Activated naive CD4-positive, alpha-beta T cell treated with anti-CD3 and anti-CD28 coated beads, Interleukin-2, amount 50 U/mL, for 16 hours (primary cell): ENCODE results near the gene GULP1.

Experiments used
- DNase-seq: peaks from one replicate; pipeline ENCODE4 v3.0.0-alpha.2; 2020

The GULP1 gene

GRCh38 chr2:188381614-188382013 lies 89.9 kb downstream of the GULP1 start:
- no peak for DNase-seq

DNA sequence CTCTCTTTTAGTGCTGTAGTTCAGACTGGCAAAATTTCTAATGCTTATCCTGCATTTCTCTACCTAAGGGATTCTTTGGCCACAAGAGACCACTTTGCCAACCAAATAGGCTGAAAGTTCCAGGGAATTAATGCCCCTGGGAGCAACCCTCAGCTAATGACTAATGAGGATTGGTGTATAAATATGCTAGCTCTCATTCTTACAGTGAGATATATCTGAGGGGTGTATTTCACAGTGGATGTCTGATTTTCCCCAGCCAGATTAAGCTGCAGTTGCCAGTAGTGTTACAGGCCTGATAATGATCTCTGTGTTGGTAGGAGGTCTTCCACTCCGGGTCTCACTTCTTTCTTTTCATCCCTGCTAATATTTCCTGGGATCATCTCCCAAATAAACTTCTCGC lies 90.4 kb downstream of the GULP1 start:
- DNase-seq, result no peak

DNA sequence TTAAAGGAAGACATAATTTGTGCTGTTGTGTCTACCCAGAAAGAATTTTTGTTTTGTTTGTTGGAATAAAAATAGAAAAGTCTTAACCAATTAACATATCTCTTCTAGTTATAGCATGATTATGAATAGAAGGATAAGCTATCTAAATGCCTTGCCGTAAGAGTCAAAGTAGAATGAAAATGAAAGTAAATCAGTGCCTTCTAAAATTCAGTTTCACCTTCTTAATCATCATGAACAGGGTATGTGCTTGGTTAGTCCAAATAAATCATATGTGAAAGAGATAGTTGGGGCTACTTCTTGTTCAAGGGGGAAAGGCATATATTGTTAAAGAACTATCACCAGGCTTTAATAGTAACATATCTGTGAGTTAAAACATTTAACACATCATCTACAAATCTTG lies 91.5 kb downstream of the GULP1 start:
- no peak for DNase-seq

- DNase-seq, result no peak
Measured at GRCh38 chr2:188385857-188386256, 94.2 kb downstream of the GULP1 start.

DNA sequence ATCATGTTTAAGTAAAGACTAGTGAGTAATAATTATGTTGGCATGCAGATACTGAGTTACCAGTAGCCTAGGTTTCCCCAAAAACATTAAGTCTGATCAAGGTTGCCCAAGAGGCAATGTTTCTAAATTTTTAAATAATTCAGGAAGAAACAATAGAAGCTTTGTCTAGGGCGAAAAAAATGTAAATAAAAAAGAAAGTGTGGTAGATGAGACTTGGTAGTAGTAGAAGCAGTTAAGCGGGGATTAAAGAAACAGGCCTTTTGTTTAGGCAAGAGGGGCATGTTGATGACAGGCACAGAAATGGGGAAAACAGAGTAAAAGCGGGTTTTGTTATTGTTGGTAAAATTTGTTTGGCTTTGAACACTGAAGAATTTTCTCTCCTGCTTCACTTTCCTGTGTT lies 97.2 kb downstream of the GULP1 start:
- no peak for DNase-seq

DNA sequence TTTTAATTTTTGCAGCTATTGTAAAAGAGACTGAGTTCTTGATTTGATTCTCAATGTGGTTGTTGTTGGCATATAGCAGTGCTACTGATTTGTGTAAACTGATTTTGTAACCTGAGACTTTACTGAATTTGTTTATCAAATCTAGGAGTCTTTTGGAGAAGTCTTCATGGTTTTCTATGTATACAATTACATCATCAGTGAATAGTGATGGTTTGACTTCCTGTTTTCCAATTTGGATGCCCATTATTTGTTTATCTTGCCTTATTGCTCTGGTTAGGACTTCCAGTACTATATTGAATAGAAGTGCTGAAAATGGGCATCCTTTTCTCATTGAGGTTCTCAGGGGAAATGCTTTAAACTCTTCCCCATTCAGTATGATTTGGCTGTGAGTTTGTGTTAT lies 99.7 kb downstream of the GULP1 start:
- no peak for DNase-seq

- DNase-seq, result no peak
Measured at GRCh38 chr2:188394931-188395472, 103.3 kb downstream of the GULP1 start.

DNA sequence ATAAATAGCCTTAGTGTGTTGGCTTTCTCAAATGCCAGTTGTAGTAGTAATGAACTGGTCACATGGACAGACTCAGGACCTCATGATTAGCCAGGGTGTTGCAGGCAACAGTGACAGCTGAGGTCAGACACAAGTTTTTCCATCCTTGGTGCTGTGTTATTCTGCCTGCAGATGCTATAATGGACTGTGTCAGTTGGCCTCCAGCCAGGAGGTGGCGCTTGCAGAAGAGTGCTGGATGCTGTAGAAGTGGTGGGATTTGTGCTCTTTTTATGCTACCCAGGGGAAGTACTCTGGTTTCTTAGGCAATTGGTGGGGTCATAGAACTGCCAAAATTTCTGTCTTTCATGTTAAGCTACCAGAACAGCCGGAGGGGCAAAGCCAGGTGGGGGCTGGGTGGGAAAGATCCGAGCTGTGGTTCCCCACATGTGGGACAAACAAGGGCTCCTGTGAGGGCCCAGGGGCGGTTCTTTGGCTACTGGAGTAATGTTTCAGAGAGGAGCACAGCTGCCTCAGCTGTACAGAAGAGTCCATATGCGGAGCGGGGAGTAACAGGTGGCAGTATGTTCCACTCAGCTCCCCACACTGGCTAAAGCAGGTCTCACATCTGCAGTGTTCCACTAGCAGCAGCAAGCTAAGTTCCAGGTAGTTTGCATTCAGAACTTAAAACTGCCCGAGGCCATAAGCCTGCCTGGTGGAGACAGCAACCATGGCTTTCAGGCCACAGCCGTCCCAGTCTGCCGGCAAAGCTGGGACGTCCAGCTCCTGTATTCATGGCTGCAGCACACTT lies 104.4 kb downstream of the GULP1 start:
- no peak for DNase-seq

DNA sequence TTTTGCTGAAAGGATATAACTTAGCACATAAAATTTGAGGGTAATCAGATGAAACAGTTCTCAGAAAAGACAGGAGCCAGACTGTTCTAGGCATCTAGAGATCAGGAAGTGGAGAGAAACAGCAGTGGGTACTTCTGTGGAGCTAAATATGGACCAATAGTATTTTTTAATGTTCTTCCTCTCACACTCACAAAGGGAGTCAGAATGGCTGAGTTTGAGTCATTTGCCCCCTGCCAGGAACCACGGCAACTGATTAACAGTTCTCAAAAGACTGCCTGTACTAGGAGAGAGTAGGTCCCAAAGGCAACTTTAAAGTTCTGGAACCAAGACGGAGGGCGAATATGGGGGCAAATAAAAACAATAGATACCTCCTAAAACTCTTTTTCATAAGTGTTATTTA lies 107.5 kb downstream of the GULP1 start:
- DNase-seq, result no peak

- DNase-seq, result no peak
Measured at GRCh38 chr2:188403676-188404075, 112.0 kb downstream of the GULP1 start.

DNA sequence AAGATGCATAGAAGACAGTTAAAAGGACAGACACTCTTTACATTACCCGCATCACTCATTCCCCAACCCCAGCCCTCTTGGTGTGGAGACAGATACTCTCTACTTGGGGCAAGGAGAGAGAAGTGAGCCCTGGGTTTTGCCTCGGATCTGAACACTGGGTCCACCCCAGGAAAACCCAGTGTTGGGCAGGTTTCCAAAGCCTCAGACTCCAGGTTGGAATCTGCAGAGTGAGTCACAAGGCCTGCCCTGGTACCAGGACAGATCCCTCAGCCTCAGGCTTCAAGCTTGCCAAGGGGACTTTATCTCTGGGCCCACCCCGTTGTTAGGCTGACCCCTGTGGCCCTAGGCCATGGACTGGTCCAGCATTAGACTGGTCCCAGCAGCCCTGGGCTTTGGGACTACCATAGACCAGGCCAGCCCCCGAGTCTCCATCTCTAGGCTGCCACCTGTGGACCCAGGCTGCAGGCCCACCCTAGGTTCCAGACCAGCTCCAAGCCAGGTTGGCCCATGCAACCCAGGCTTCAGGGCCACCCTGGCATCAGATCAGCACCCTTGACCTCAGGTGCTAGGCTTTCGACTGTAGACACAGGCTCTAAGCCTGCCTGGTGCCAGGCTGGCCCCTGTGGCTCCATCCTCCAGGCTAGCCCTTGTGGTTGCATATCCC lies 112.8 kb downstream of the GULP1 start:
- DNase-seq, result no peak

- DNase-seq, result no peak
Measured at GRCh38 chr2:188406414-188406813, 114.7 kb downstream of the GULP1 start.

DNA sequence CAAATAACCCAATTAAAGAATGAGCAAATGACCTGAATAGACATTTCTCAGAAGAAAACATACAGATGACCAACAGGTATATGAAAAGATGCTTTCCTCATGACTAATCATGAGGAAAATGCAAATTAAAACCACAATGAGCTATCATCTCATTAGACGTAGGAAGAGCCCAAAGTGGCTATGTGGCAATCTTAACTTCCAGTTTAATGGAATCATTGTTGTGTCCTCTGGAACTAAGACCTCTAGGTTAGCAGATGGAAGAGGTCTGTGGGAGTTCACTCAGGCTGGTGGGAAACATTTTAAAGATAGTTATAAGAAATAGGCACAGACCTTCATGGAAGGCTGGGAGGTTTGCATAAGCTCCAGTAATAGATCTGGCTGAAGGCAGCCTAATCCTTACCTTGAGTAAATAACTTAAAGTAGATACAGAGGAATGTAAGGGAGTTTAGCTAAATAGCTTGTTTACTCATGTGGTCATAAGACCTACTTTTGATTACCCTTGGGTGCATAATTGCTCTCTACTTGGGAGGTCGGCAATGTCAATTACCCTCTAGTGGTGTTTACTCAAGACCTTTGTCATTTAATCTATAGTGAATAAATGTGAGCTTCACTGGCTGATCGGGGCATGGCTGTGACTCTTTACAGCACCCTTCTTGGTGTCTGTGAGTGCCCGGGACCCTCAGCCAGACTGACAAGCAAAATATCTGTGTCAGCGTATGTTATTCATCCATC lies 119.0 kb downstream of the GULP1 start:
- DNase-seq, result no peak

GRCh38 chr2:188412190-188412589 lies 120.5 kb downstream of the GULP1 start:
- DNase-seq, result no peak

DNA sequence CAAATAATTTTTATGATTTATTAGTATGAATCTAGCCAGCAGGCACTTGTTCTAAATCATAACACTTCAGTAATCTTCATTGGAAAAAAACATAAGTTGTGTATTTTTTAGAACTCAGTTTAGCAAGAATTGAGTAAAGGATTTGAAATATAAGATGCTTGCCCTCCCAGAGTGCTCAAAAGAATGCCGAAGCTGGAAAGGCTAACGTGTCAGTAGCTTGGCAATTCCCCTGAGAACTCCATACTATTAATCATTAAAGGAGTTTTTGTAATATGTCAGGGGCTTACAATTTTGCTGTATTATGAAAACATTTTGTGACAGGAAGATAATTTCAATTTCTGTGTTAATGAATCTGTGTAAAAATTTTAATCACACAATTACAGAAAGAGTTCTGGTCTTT lies 122.7 kb downstream of the GULP1 start:
- DNase-seq, result no peak

DNA sequence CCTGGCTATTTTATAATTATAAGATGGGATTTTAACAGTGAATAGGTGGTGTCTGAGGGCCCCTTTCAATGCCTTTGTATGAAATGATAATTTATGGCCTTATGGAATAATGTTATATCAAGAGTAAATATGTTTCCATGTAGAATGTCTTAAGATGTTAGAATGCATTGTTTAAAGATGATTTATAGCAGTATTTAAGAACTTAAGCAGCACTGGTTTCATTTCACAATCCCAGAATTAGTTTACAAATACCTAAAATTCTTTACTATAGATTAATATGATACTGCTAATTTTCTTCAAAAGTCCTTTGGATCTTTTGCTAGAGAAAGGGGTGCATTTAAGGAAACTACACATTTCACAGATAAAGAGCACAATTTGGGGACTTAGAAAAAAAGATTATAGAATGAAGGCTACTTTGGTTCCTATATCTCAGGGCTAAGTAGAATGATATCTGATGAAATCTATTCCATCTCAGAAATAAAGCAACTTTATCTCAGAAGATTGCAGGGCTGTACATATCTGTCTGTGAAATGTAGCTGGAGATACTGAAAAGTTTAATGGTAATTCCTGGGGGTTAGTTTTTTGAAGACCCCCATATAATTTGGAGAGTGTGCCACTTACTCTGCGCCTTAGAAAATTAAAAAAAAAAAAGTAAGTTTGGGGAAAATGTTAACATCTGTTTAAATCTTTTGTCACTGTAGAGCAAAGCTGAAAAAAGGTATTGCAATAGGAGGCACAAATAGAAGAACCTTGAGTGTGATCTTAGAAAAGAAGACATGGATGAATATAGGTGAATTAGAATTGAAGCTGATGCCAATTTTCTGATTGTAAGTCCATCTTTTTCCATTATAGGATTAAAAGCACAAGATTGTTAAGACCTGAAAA lies 123.4 kb downstream of the GULP1 start:
- no peak for DNase-seq

- DNase-seq, result no peak
Measured at GRCh38 chr2:188415754-188416083, 124.0 kb downstream of the GULP1 start.

DNA sequence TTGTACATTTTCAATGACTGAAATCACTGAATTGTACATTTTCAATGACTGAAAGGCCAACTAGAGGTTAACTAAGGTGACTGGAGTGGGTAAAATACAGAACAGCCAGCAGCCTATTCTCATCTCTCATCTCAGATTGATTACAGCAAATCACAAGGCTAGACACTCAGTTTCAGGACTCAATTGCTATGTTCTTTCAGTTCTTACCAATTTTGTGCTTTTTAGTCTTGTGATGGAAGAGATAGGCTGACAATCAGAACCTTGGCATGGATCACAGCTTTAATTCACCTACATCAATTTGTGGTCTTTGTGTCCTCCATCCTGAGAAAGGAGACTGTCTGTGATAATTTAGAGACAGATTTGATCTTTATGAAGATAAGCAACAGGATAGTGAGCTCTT lies 124.7 kb downstream of the GULP1 start:
- DNase-seq, result no peak

DNA sequence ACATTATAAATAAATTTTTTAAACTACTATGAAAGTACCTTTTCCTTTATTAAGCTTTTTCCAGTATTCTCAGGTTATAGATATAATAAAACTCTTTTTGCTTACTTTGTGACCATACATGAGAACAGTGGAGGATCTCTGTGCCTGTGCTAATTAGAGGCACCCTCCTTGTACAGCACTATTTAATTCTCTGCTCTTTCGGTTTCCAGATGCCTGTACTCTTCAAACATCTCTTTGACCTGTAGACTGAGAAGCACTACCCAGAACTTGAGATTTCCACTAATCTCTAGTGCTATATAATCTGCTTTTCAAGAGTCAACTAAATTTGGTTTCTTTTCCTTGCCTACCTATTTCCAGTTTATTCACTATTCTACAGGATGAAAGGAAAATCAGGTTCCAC lies 131.1 kb downstream of the GULP1 start:
- no peak for DNase-seq

- DNase-seq, result no peak
Measured at GRCh38 chr2:188425266-188425665, 133.6 kb downstream of the GULP1 start.

- no peak for DNase-seq
Measured at GRCh38 chr2:188426121-188426520, 134.4 kb downstream of the GULP1 start.

GRCh38 chr2:188430705-188431104 lies 139.0 kb downstream of the GULP1 start:
- DNase-seq, result no peak

GRCh38 chr2:188434018-188434417 lies 142.3 kb downstream of the GULP1 start:
- DNase-seq, result no peak
